GM12892 (cell line): ENCODE results near the gene ATP6V1E1.

Experiments
- POLR2A ChIP-seq: IDR thresholded peaks from 2 replicates; pipeline ENCODE4 v1.6.1; 2011; ENCODE audit warnings: low read depth, low read length, control low read depth
- POLR2AphosphoS5 ChIP-seq: IDR thresholded peaks from 2 replicates; pipeline ENCODE4 v1.6.1; 2011; ENCODE audit warnings: low read depth, low read length, control low read depth

- TF ChIP-seq POLR2AphosphoS5 (no peak), POLR2A (no peak)
These were observed 27.5 kb downstream of the ATP6V1E1 start for GRCh38 chr22:17601031-17601430.
